Kidney (tissue), 14 donors: ENCODE data around the gene SLC35B1. TPM values are rescaled to one million over a fixed set of nuclear protein-coding genes. Genes with fewer than 3 reads are reported as not detected.

ENCODE experiments used
- DNase-seq, 5 donors: peaks; one replicate each; pipeline ENCODE4 v3.0.0-alpha.2; 2013 to 2020
- FAIRE-seq: peaks from 2 replicates; lab custom pipeline; 2012; peaks lifted over from hg19 to GRCh38; lab: Jason Lieb, UNC
- H3K27ac ChIP-seq, 2 donors: one replicate each; pipeline ENCODE4 v1.7.0; 2013; ENCODE audit warnings: low read depth in 2 of 2, low read length in 2 of 2, inconsistent platforms in 1 of 2
- H3K27me3 ChIP-seq: one replicate; pipeline ENCODE4 v1.7.1; 2013; ENCODE audit warnings: low read length, inconsistent platforms; ENCODE audit not compliant: control insufficient read depth, insufficient read depth
- H3K36me3 ChIP-seq, 3 donors: one replicate each; pipeline versions ENCODE4 v1.7.0 to v1.7.1; 2013; ENCODE audit warnings: low read length in 3 of 3, control low read depth in 1 of 3, inconsistent platforms in 1 of 3; ENCODE audit not compliant: insufficient read depth in 3 of 3, control insufficient read depth in 2 of 3
- H3K4me1 ChIP-seq, 3 donors: one replicate each; pipeline versions ENCODE4 v1.7.0 to v1.7.1; 2013; ENCODE audit warnings: low read length in 3 of 3, inconsistent platforms in 1 of 3, low read depth in 1 of 3; ENCODE audit not compliant: control insufficient read depth in 2 of 3, insufficient read depth in 2 of 3
- H3K4me3 ChIP-seq, 3 donors: one replicate each; pipeline versions ENCODE4 v1.7.0 to v1.8.1; 2013; ENCODE audit warnings: low read length in 3 of 3, control low read depth in 1 of 3, inconsistent platforms in 1 of 3
- H3K9ac ChIP-seq, 3 donors: one replicate each; pipeline versions ENCODE4 v1.7.0 to v1.7.1; 2013; ENCODE audit warnings: low read length in 3 of 3, control low read depth in 1 of 3, inconsistent platforms in 1 of 3
- H3K9me3 ChIP-seq, 3 donors: one replicate each; pipeline versions ENCODE4 v1.7.0 to v1.7.1; 2013; ENCODE audit warnings: low read length in 3 of 3, control low read depth in 1 of 3, inconsistent platforms in 1 of 3; ENCODE audit not compliant: control insufficient read depth in 2 of 3, insufficient read depth in 1 of 3
- intact Hi-C: fragments of 100-400 bp; cut with DNase I; formaldehyde crosslinking; loops from one replicate; pipeline ENCODE4 v1.11.1; 2022
- polyA plus RNA-seq: library from polyadenylated mRNA; stranded (reverse); fragments of 350-450 nt; fragmentation: Illumina TruSeq; extraction: RNeasy Lipid Tissue Mini Kit (QIAGEN cat#74804); gene quantifications from one replicate; pipeline ENCODE4 v1.2.3, GENCODE V29; 2014; ENCODE audit warnings: low read depth, low replicate concordance; ENCODE audit not compliant: insufficient read depth
- total RNA-seq: library from RNA; stranded (reverse); fragmentation: NEBNext Ultra II Directional; extraction: Animal tissue kit (Norgen Biotek cat#: 25700); gene quantifications from one replicate; pipeline ENCODE4 v1.2.1, GENCODE V29; 2021
- TF ChIP-seq, protein P1 (sequence below): IDR thresholded peaks from 3 replicates; pipeline ENCODE4 v1.5.1; 2012; ENCODE audit warnings: mild to moderate bottlenecking, moderate library complexity, borderline replicate concordance; ENCODE audit not compliant: insufficient read depth; ENCODE audit errors: extremely low read depth
- donor health status: control.
- donor health status: control.
- donor health status: control.
- donor health status: control.
- donor health status: control.
- donor health status: DM: yes; HTN: yes; CAD: no.
- donor health status: Normal renal cell carcinoma (clear cell type).

The SLC35B1 gene
- total and polyA plus RNA-seq, 2 donors from 2014 or later = 56.6 to 83.7 TPM

DNA sequence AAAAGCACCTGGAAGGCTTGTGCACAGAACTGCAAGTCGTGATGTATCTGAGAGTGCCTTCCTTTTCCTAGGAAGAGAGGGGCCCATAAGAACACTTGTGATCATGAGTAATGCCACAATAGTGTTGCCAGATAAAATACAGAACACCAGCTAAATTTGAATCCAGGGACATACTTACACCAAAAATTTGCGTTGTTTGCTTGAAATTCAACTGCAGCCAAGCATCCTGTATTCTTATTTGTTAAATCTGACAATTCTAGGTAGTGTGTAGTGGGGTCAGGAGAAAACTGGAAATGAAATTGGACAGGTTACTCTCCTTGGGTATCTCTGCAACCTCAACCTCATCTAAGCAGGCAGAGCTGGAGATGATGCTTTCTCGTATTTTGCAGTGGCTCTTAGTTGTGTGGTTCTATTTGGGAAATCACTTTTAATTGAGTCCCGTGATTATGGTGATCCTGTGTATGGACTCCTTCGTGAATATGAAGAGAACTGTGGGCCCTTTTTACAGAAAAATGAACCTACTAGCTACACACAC is 12.0 kb downstream of the SLC35B1 start:
- H3K36me3 ChIP-seq = peaks cover 0 to 8% (median 7%) of the 10 kb centered on the region in 3 donors
- no peaks in the 10 kb centered on the region for H3K27me3 ChIP-seq
- FAIRE-seq = no peak
- intact Hi-C loops = no loop called here
- H3K9me3 ChIP-seq = no peaks in the 10 kb centered on the region
- DNase-seq = no peak
- no peaks in the 10 kb centered on the region for H3K4me1 ChIP-seq
- no peak overlapping the region for H3K4me3 ChIP-seq
- no peak overlapping the region for H3K9ac ChIP-seq
- no peak overlapping the region for H3K27ac ChIP-seq
- TF ChIP-seq, protein P1, sequence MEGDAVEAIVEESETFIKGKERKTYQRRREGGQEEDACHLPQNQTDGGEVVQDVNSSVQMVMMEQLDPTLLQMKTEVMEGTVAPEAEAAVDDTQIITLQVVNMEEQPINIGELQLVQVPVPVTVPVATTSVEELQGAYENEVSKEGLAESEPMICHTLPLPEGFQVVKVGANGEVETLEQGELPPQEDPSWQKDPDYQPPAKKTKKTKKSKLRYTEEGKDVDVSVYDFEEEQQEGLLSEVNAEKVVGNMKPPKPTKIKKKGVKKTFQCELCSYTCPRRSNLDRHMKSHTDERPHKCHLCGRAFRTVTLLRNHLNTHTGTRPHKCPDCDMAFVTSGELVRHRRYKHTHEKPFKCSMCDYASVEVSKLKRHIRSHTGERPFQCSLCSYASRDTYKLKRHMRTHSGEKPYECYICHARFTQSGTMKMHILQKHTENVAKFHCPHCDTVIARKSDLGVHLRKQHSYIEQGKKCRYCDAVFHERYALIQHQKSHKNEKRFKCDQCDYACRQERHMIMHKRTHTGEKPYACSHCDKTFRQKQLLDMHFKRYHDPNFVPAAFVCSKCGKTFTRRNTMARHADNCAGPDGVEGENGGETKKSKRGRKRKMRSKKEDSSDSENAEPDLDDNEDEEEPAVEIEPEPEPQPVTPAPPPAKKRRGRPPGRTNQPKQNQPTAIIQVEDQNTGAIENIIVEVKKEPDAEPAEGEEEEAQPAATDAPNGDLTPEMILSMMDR = no peak

DNA sequence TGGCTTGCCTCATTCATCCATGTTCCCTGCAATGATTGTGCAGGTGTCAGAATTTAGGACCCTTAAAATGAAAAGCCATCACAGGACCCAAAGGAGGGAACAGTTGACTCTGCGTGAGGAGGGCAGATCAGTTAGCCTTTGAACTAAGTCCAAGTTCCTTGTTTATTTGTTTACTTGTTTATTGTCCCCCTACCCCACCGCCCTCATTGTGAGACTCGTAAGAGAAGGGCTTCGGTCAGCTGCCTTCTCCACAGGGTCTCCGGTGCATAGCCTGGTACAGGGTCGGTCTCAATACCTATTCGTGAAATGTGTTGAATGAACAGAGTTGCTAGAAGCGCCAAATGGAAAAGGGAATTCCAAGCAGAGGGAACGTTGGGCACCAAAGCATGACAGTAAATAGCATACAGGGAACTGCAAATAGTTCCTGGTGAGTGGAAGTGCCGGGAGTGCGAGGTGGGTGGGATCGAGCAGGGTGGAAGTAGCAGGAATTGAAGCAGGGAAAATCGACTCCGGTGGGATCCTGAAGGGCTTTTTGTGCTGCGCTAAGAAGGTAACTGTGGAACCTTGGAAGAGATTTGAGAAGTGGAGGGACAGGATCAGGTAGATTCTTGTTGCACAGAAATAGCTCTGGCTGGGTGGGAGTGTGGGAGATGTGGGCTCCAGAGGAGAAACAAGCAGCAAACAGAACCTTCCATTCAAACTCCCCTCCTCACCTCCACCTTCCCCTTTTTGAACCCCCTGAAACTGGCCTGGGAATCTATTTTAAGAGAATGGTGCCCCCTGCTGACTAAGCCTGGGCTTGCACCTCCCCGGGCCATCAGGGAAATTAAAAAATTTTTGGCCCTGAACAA is 12.7 kb downstream of the SLC35B1 start:
- H3K4me3 ChIP-seq = no peak overlapping the region
- no peaks in the 10 kb centered on the region for H3K4me1 ChIP-seq
- peak overlapping the region in 1 of 3 donors; percentile 23 for H3K9ac ChIP-seq
- DNase-seq (peak in 3 of 5 donors; percentile 50 to 64 (median 59)), FAIRE-seq (no peak)
- H3K27ac ChIP-seq = no peak overlapping the region
- H3K36me3 ChIP-seq = peaks cover 0 to 3% (median 0%) of the 10 kb centered on the region in 3 donors
- TF ChIP-seq, protein P1 = peak; percentile 94
- H3K27me3 ChIP-seq = no peaks in the 10 kb centered on the region
- intact Hi-C loops = loop anchor here (5.0 kb wide), 1 partner anchor 123 kb away; no protein-coding TSS in a partner anchor
- no peaks in the 10 kb centered on the region for H3K9me3 ChIP-seq

DNA sequence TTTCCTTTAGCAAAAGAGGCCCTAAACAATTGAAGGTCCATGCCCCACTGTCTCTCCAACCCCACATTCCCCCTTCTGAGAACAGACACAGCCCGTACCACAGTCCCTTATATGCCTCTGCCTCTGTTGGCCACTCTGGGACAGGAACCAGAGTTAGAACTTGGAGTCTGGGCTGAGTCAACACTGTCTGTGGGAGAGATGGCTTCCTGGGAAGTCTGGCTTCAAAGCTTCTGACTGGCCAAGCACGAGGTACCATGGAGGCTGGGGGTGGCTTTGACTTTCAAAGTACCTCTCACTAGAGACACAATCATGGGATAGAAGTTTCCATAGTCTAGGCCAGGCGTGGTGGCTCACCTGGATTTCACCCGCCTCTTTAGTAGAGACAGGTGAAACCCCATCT is 15.0 kb downstream of the SLC35B1 start:
- Histone ChIP-seq H3K4me3 (no peak overlapping the region), H3K9me3 (no peaks in the 10 kb centered on the region), H3K27me3 (no peaks in the 10 kb centered on the region), H3K4me1 (no peaks in the 10 kb centered on the region), H3K9ac (no peak overlapping the region), H3K27ac (no peak overlapping the region), H3K36me3 (no peaks in the 10 kb centered on the region)
- TF ChIP-seq, protein P1 = no peak
- DNase-seq (no peak), FAIRE-seq (no peak)
- intact Hi-C loops = loop anchor here (5.0 kb wide), 1 partner anchor 120 kb away; no protein-coding TSS in a partner anchor
